HCT116 (cell line): ENCODE measurements around the gene PRKAG2. TPM values are rescaled to one million over a fixed set of nuclear protein-coding genes. Genes with fewer than 3 reads are reported as not detected.

Experiments used
- ATAC-seq: fragments of 200-7000 bp; cut with Tn5 transposase; 2 replicates; pipeline ENCODE4 v1.9.1; 2020; ENCODE audit warnings: mild to moderate bottlenecking, moderate library complexity
- BruUV-seq: library from RNA; stranded (reverse); fragments of 400-500 nt; replicated peaks from 2 replicates; lab custom pipeline; 2021; lab: Mats Ljungman, UMichigan
- CTCF ChIA-PET: fragments of 300-600 bp; sonication (Branson Sonifier 250); formaldehyde crosslinking; loops from one replicate; lab custom pipeline; 2021; ENCODE audit warnings: antibody characterized with exemption; lab: Charles Lee
- POLR2A ChIA-PET: fragments of 300-600, 350-600 bp; sonication (Branson Sonifier 250); formaldehyde crosslinking; loops from one replicate; lab custom pipeline; 2021; ENCODE audit warnings: antibody characterized with exemption; lab: Charles Lee
- RAD21 ChIA-PET, 2 experiments: fragments of 300-600 bp; sonication (Branson Sonifier 250); formaldehyde crosslinking; loops; one replicate each; lab custom pipeline; 2023; ENCODE audit warnings: low total read pairs in 2 of 2; ENCODE audit not compliant: uncharacterized antibody in 2 of 2, unreplicated experiment in 2 of 2, low non-redundant PET in 1 of 2; lab: Charles Lee
- DNase-seq: peaks from one replicate; pipeline ENCODE4 v3.0.0-alpha.2; 2010; ENCODE audit warnings: low read depth, low spot score
- H2AFZ ChIP-seq: fragments of 200-600 bp; shearing (Covaris generic), sonication (generic); 2 replicates; pipeline ENCODE4 v1.6.1; 2017; ENCODE audit warnings: low read depth, mixed run types, mixed read lengths, antibody characterized with exemption, low read length; ENCODE audit not compliant: poor library complexity, severe bottlenecking
- H3K27ac ChIP-seq: 2 replicates; pipeline ENCODE4 v1.5.1; 2012; ENCODE audit warnings: low read depth, low read length
- H3K27me3 ChIP-seq: fragments of 200-600 bp; sonication (generic); 2 replicates; pipeline ENCODE4 v1.6.1; 2016; ENCODE audit warnings: mixed run types, low read length, mixed read lengths; ENCODE audit not compliant: insufficient read depth
- H3K36me3 ChIP-seq, 2 experiments: fragments of 200-500 bp in 1 of 2; fragments of 200-600 bp in 1 of 2; sonication (Bioruptor generic) in 1 of 2; sonication (generic) in 1 of 2; 2 replicates each; pipeline versions ENCODE4 v1.5.1 to v1.6.1; 2014 to 2016; ENCODE audit warnings: low read length in 2 of 2, inconsistent platforms in 1 of 2, mixed read lengths in 1 of 2, mixed run types in 1 of 2; ENCODE audit not compliant: insufficient read depth in 2 of 2, control insufficient read depth in 1 of 2
- H3K4me1 ChIP-seq, 2 experiments: fragments of 200-600 bp in 1 of 2; sonication (generic) in 1 of 2; 2 replicates each; pipeline versions ENCODE4 v1.5.1 to v1.6.1; 2012 to 2017; ENCODE audit warnings: low read length in 2 of 2, inconsistent platforms in 1 of 2, mild to moderate bottlenecking in 1 of 2, mixed read lengths in 1 of 2, mixed run types in 1 of 2, moderate library complexity in 1 of 2; ENCODE audit not compliant: insufficient read depth in 2 of 2, control insufficient read depth in 1 of 2
- H3K4me2 ChIP-seq: fragments of 200-600 bp; sonication (generic); 2 replicates; pipeline ENCODE4 v1.6.1; 2017; ENCODE audit warnings: mixed run types, low read length, mixed read lengths
- H3K4me3 ChIP-seq, 2 experiments: fragments of 200-600 bp in 1 of 2; sonication (generic) in 1 of 2; replicated peaks in 1 of 2; 2 replicates each; pipeline ENCODE4 v1.5.1; 2011 to 2016; ENCODE audit warnings: low read length in 2 of 2, control low read depth in 1 of 2, low read depth in 1 of 2, mild to moderate bottlenecking in 1 of 2, mixed read lengths in 1 of 2, mixed run types in 1 of 2
- H3K79me2 ChIP-seq: fragments of 200-600 bp; sonication (generic); 2 replicates; pipeline ENCODE4 v1.6.1; 2017; ENCODE audit warnings: mild to moderate bottlenecking, mixed run types, low read length, moderate library complexity, mixed read lengths; ENCODE audit not compliant: insufficient read depth
- H3K9ac ChIP-seq: fragments of 200-600 bp; sonication (generic); 2 replicates; pipeline ENCODE4 v1.6.1; 2016; ENCODE audit warnings: low read length, mixed read lengths
- H3K9me2 ChIP-seq: fragments of 200-600 bp; sonication (generic), shearing (Covaris generic); 2 replicates; pipeline ENCODE4 v1.6.1; 2017; ENCODE audit warnings: mixed run types, mild to moderate bottlenecking, moderate library complexity; ENCODE audit not compliant: insufficient read depth
- H3K9me3 ChIP-seq, 2 experiments: fragments of 200-500 bp in 1 of 2; fragments of 200-600 bp in 1 of 2; sonication (Bioruptor generic) in 1 of 2; sonication (generic) in 1 of 2; 2 replicates each; pipeline ENCODE4 v1.6.1; 2014 to 2017; ENCODE audit warnings: low read length in 2 of 2, mixed read lengths in 2 of 2, inconsistent platforms in 1 of 2, low read depth in 1 of 2, mild to moderate bottlenecking in 1 of 2, mixed run types in 1 of 2, moderate library complexity in 1 of 2; ENCODE audit not compliant: control insufficient read depth in 1 of 2, insufficient read depth in 1 of 2
- H4K20me1 ChIP-seq: fragments of 200-600 bp; sonication (generic), shearing (Covaris generic); 2 replicates; pipeline ENCODE4 v1.6.1; 2017; ENCODE audit warnings: mixed run types, mild to moderate bottlenecking, moderate library complexity; ENCODE audit not compliant: insufficient read depth
- ATF3 ChIP-seq: IDR thresholded peaks from 2 replicates; pipeline ENCODE4 v1.6.1; 2012
- CBX3 ChIP-seq: IDR thresholded peaks from 2 replicates; pipeline ENCODE4 v1.6.1; 2012; ENCODE audit warnings: low read depth
- CEBPB ChIP-seq: IDR thresholded peaks from 2 replicates; pipeline ENCODE4 v1.6.1; 2012; ENCODE audit warnings: low read depth
- EZH2 ChIP-seq: fragments of 200-600 bp; sonication (generic); IDR thresholded peaks from 2 replicates; pipeline ENCODE4 v1.6.1; 2017; ENCODE audit warnings: antibody characterized with exemption, mixed run types
- JUND ChIP-seq: IDR thresholded peaks from 2 replicates; pipeline ENCODE4 v1.6.1; 2012
- MAX ChIP-seq: IDR thresholded peaks from 2 replicates; pipeline ENCODE4 v1.6.1; 2012
- POLR2AphosphoS5 ChIP-seq: IDR thresholded peaks from 2 replicates; pipeline ENCODE4 v1.6.1; 2011; ENCODE audit warnings: mild to moderate bottlenecking, low read depth, low read length, moderate library complexity
- RAD21 ChIP-seq: IDR thresholded peaks from 2 replicates; pipeline ENCODE4 v1.6.1; 2012; ENCODE audit warnings: low read depth, mild to moderate bottlenecking
- REST ChIP-seq: IDR thresholded peaks from 2 replicates; pipeline ENCODE4 v1.6.1; 2012; ENCODE audit warnings: low read depth
- SIN3A ChIP-seq: IDR thresholded peaks from 2 replicates; pipeline ENCODE4 v1.6.1; 2012; ENCODE audit warnings: low read depth
- SRF ChIP-seq: IDR thresholded peaks from 2 replicates; pipeline ENCODE4 v1.6.1; 2012; ENCODE audit warnings: low read depth
- TCF7L2 ChIP-seq: IDR thresholded peaks from 2 replicates; pipeline ENCODE4 v1.7.0; 2011; ENCODE audit warnings: borderline replicate concordance, inconsistent platforms; ENCODE audit not compliant: insufficient read depth, insufficient read length; ENCODE audit errors: extremely low read depth
- YY1 ChIP-seq: IDR thresholded peaks from 2 replicates; pipeline ENCODE4 v1.6.1; 2011; ENCODE audit warnings: low read length, low read depth, moderate library complexity, mild to moderate bottlenecking; ENCODE audit not compliant: insufficient replicate concordance; ENCODE audit errors: extremely low read depth
- ZBTB33 ChIP-seq: IDR thresholded peaks from 2 replicates; pipeline ENCODE4 v1.6.1; 2011; ENCODE audit warnings: mild to moderate bottlenecking, low read length, moderate library complexity; ENCODE audit not compliant: insufficient replicate concordance; ENCODE audit errors: extremely low read depth
- ZFX ChIP-seq: fragments of 450-650 bp; IDR thresholded peaks from 2 replicates; pipeline ENCODE4 v1.6.1; 2017
- intact Hi-C: fragments of 100-400 bp; cut with micrococcal nuclease; formaldehyde crosslinking; loops from 2 replicates; pipeline ENCODE4 v1.10.0; 2022
- total RNA-seq: library from RNA; stranded (reverse); gene quantifications from one replicate; pipeline ENCODE4 v1.2.1, GENCODE V29; 2021; ENCODE audit not compliant: unreplicated experiment

PRKAG2 gene
- total RNA-seq, 1 experiment from 2014 or later, result 23.6 TPM

GRCh38 chr7:151637781-151638261 is 239.1 kb downstream of the PRKAG2 start:
- Histone ChIP-seq H3K79me2 (no peaks in the 10 kb centered on the region), H3K4me2 (no peak overlapping the region), H3K9me3 (no peaks in the 10 kb centered on the region), H3K4me3 (no peak overlapping the region), H3K4me1 (peaks cover 0 to 10% of the 10 kb centered on the region in 2 experiments; a peak in 2 of 4 replicates), H4K20me1 (no peaks in the 10 kb centered on the region), H3K9me2 (no peaks in the 10 kb centered on the region), H3K27me3 (no peaks in the 10 kb centered on the region), H3K27ac (no peak overlapping the region), H3K36me3 (no peaks in the 10 kb centered on the region), H2AFZ (no peak overlapping the region), H3K9ac (no peak overlapping the region)
- no peak for ATAC-seq
- TF ChIP-seq YY1 (no peak), ZBTB33 (no peak), ZFX (no peak), CBX3 (no peak), JUND (no peak)
- no TSS peak for BruUV-seq
- CTCF ChIA-PET, result no interaction called here
- RAD21 ChIA-PET, result no interaction called here
- no peak for DNase-seq
- POLR2A ChIA-PET, result interaction anchor here (0.7 kb wide), 1 partner anchor 77 kb away, joined by 3 read pairs; no protein-coding TSS in a partner anchor
- intact Hi-C loops, result no loop called here

- Histone ChIP-seq H3K9ac (no peak overlapping the region), H3K4me3 (no peak overlapping the region), H3K9me3 (no peaks in the 10 kb centered on the region), H3K36me3 (no peaks in the 10 kb centered on the region), H4K20me1 (no peaks in the 10 kb centered on the region), H3K79me2 (peaks cover 18% of the 10 kb centered on the region), H2AFZ (no peak overlapping the region), H3K27me3 (no peaks in the 10 kb centered on the region), H3K27ac (no peak overlapping the region), H3K9me2 (no peaks in the 10 kb centered on the region), H3K4me1 (peaks cover 6 to 16% of the 10 kb centered on the region in 2 experiments), H3K4me2 (no peak overlapping the region)
- no TSS peak for BruUV-seq
- DNase-seq, result no peak
- intact Hi-C loops, result no loop called here
- RAD21 ChIA-PET, result interaction anchor here in 1 of 2 experiments (0.8 kb wide), 1 partner anchor 43 kb away, joined by 3 read pairs; no protein-coding TSS in a partner anchor
- TF ChIP-seq CEBPB, result no peak
- no peak for TF ChIP-seq SIN3A
- no peak for TF ChIP-seq EZH2
- no peak for TF ChIP-seq CBX3
- TF ChIP-seq MAX, result no peak
- no peak for TF ChIP-seq POLR2AphosphoS5
- TF ChIP-seq TCF7L2, result no peak
- no peak for TF ChIP-seq RAD21
- no peak for TF ChIP-seq ZFX
- no peak for TF ChIP-seq SRF
- TF ChIP-seq ATF3, result no peak
- no peak for TF ChIP-seq REST
- CTCF ChIA-PET, result interaction anchor here (1.0 to 1.4 kb wide), 2 partner anchors 48 to 126 kb away, joined by 3 read pairs; no protein-coding TSS in a partner anchor
- POLR2A ChIA-PET, result no interaction called here
- no peak for ATAC-seq
These were observed 242.3 kb downstream of the PRKAG2 start for GRCh38 chr7:151634643-151635042.
